HepG2 (cell line): ENCODE results near the gene SRGAP2B. TPM values are rescaled to one million over a fixed set of nuclear protein-coding genes. Genes with fewer than 3 reads are reported as not detected.
"Not testable (repeated sequence)": the region's sequence is repeated elsewhere in the genome, so short reads cannot be mapped to it uniquely, and the experiment has no call there.

Experiments
- ATAC-seq: fragments of 200-7000 bp; cut with Tn5 transposase; 3 replicates; pipeline ENCODE4 v1.9.1; 2020; ENCODE audit warnings: mild to moderate bottlenecking, moderate library complexity
- BruUV-seq: library from RNA; stranded (reverse); fragments of 400-500 nt; replicated peaks from 2 replicates; lab custom pipeline; 2021; lab: Mats Ljungman, UMichigan
- CTCF ChIA-PET: fragments of 300-600 bp; formaldehyde crosslinking; extraction: SDS; loops from one replicate; lab custom pipeline; 2021; ENCODE audit warnings: low total read pairs, inconsistent platforms, low intra/inter-chr PET ratio; lab: Yijun Ruan, JAX
- POLR2A ChIA-PET: fragments of 350-600 bp; sonication (Branson Sonifier 250); formaldehyde crosslinking; loops from one replicate; lab custom pipeline; 2020; ENCODE audit warnings: antibody characterized with exemption, inconsistent platforms; lab: Yijun Ruan, JAX
- DNase-seq: peaks from one replicate; pipeline ENCODE4 v3.0.0-alpha.2; 2015; ENCODE audit warnings: low spot score
- FAIRE-seq: peaks from 3 replicates; lab custom pipeline; 2011; peaks lifted over from hg19 to GRCh38; lab: Jason Lieb, UNC
- H2AFZ ChIP-seq: one replicate; pipeline ENCODE4 v1.6.1; 2011; ENCODE audit warnings: low read length, inconsistent platforms
- H3K27ac ChIP-seq: fragments of 300-600 bp; 3 replicates; pipeline ENCODE4 v1.8.0; 2011; ENCODE audit warnings: mixed run types, mild to moderate bottlenecking, mixed read lengths, low read length, inconsistent platforms; ENCODE audit not compliant: insufficient read depth; ENCODE audit errors: extremely low read length
- H3K27me3 ChIP-seq, 2 experiments: fragments of 200-600 bp in 1 of 2; 2 replicates in 1 of 2; 3 replicates in 1 of 2; pipeline versions ENCODE4 v1.6.0 to v1.8.0; 2011; ENCODE audit warnings: low read length in 2 of 2, mild to moderate bottlenecking in 2 of 2, moderate library complexity in 2 of 2, inconsistent platforms in 1 of 2; ENCODE audit not compliant: insufficient read depth in 2 of 2, control insufficient read depth in 1 of 2
- H3K36me3 ChIP-seq, 2 experiments: fragments of 200-600 bp in 1 of 2; replicated peaks in 1 of 2; 2 replicates in 1 of 2; 3 replicates in 1 of 2; pipeline versions ENCODE4 v1.5.1 to v1.8.0; 2011; ENCODE audit warnings: low read length in 2 of 2, inconsistent platforms in 1 of 2; ENCODE audit not compliant: insufficient read depth in 2 of 2, control insufficient read depth in 1 of 2
- H3K4me1 ChIP-seq: 2 replicates; pipeline ENCODE4 v1.5.1; 2012; ENCODE audit warnings: low read length, inconsistent platforms; ENCODE audit not compliant: insufficient read depth
- H3K4me2 ChIP-seq: 2 replicates; pipeline ENCODE4 v1.6.0; 2011; ENCODE audit warnings: low read depth, low read length, inconsistent platforms
- H3K4me3 ChIP-seq, 3 experiments: fragments of 200-600 bp in 1 of 3; sonication (generic), shearing (Covaris generic) in 1 of 3; replicated peaks in 1 of 3; 2 replicates each; pipeline ENCODE4 v1.5.1; 2011 to 2016; ENCODE audit warnings: low read length in 3 of 3, inconsistent platforms in 2 of 3, low read depth in 2 of 3, mild to moderate bottlenecking in 2 of 3, control low read depth in 1 of 3, mixed read lengths in 1 of 3; ENCODE audit not compliant: insufficient read depth in 1 of 3
- H3K79me2 ChIP-seq: one replicate; pipeline ENCODE4 v1.6.1; 2011; ENCODE audit warnings: low read length, inconsistent platforms; ENCODE audit not compliant: insufficient read depth
- H3K9ac ChIP-seq: 2 replicates; pipeline ENCODE4 v1.6.0; 2011; ENCODE audit warnings: mild to moderate bottlenecking, low read depth, low read length, inconsistent platforms; ENCODE audit not compliant: insufficient read depth
- H3K9me3 ChIP-seq: 2 replicates; pipeline ENCODE4 v1.5.1; 2012; ENCODE audit warnings: mild to moderate bottlenecking, low read length
- H4K20me1 ChIP-seq: 2 replicates; pipeline ENCODE4 v1.6.0; 2011; ENCODE audit warnings: inconsistent platforms, mild to moderate bottlenecking, low read length, moderate library complexity; ENCODE audit not compliant: insufficient read depth
- WGBS: methylation state at CpG from one replicate; pipeline ENCODE4 v1.1.6; 2017; ENCODE audit warnings: low lambda C conversion rate; 5-methylcytosine and 5-hydroxymethylcytosine counted together
- in situ Hi-C: cut with HindIII; loops from 2 replicates; pipeline ENCODE4 v1.10.0; 2017; ENCODE audit warnings: low pct_unique_long_range_greater_than_20kb; ENCODE audit not compliant: extremely low pct_ligation_motif_present
- intact Hi-C: fragments of 100-400 bp; cut with micrococcal nuclease; formaldehyde crosslinking; loops from one replicate; pipeline ENCODE4 v1.10.0; 2022; ENCODE audit not compliant: unreplicated experiment
- polyA plus RNA-seq, 8 experiments: library from polyadenylated mRNA; depleted of rRNA in 3 of 8; stranded (reverse) in 7 of 8; unstranded in 1 of 8; fragments of >200 nt; fragmentation: Illumina TruSeq in 4 of 8; extraction: Trizol in 4 of 8; gene quantifications; 2 replicates each; pipeline versions ENCODE4 v1.2.1 to v1.2.3, GENCODE V29; 2011 to 2016; ENCODE audit warnings: low read depth in 4 of 8, missing spikeins in 1 of 8, mixed read lengths in 1 of 8; ENCODE audit not compliant: insufficient read depth in 1 of 8
- total RNA-seq, 5 experiments: library from RNA; depleted of rRNA; stranded (reverse); fragments of >200 nt; fragmentation: Illumina TruSeq; extraction: Trizol; gene quantifications; 2 replicates each; pipeline ENCODE4 v1.2.3, GENCODE V29; 2016; ENCODE audit warnings: low read depth in 1 of 5

The SRGAP2B gene
- total and polyA plus RNA-seq, 2 of the 13 experiments (the other 11 are each of a cell fraction or from before 2014, with no cell fraction given) = 9.2 to 16.1 TPM

- H2AFZ ChIP-seq, intact Hi-C loops, BruUV-seq, H3K27ac ChIP-seq, FAIRE-seq, H3K4me1 ChIP-seq, DNase-seq, H3K9ac ChIP-seq, H3K36me3 ChIP-seq, H3K79me2 ChIP-seq, H3K9me3 ChIP-seq, H3K4me3 ChIP-seq, H4K20me1 ChIP-seq, CTCF ChIA-PET, POLR2A ChIA-PET, H3K27me3 ChIP-seq, in situ Hi-C loops, ATAC-seq, H3K4me2 ChIP-seq: not testable (repeated sequence)
- no CpG with 5 or more reads among the region's 6 CpGs for WGBS
Measured at GRCh38 chr1:145115587-145116493, 20.7 kb upstream of the SRGAP2B start.

DNA sequence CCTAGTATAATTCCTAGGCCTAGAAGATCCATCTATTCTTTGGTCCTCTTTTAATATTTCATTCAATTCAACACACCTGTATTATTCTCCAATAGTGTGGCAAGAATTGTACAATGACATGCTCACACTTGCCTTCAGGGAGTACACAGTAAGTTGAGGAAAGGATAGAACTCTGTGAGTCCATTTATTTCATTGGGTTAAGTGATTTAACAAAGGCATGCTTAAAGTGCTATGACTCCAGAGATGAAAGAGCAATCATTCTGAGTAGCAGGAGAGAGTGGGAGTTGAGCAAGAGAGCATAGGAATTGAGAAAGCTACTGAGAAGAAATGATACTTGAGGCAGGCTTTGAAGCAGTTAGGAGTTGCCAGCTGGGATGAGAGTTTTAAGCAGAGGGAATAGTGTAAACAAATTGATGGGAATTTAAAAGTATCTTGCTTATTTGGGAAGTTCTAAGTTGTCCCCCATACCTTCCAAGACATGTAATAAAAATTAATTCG lies 19.5 kb upstream of the SRGAP2B start:
- ATAC-seq, H2AFZ ChIP-seq, DNase-seq, H3K4me1 ChIP-seq, H4K20me1 ChIP-seq, H3K79me2 ChIP-seq, FAIRE-seq, H3K9me3 ChIP-seq, intact Hi-C loops, BruUV-seq, H3K27ac ChIP-seq, H3K4me3 ChIP-seq, POLR2A ChIA-PET, H3K27me3 ChIP-seq, CTCF ChIA-PET, H3K4me2 ChIP-seq, H3K36me3 ChIP-seq, H3K9ac ChIP-seq, in situ Hi-C loops: not testable (repeated sequence)
- WGBS = no CpG with 5 or more reads among the region's 1 CpG

DNA sequence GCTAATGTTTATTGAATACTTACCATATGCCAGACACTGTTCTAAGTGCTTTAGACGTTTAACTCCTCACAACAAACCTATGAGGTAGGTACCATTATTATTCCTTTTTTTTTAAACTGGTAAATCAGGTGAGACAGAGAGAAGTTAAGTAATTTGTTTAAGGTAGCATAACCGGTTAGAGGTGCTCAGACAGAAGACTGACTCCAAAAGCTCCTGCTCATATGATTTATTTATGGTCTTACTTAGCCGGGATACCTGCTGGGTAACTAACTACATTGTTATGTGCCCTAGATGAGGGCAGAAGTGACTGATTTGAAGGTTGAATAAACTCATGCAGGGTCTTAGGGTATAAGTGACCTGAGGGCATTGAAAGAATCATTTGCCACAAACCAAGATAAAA lies 17.6 kb upstream of the SRGAP2B start:
- H2AFZ ChIP-seq, ATAC-seq, H3K9ac ChIP-seq, FAIRE-seq, H3K4me2 ChIP-seq, H3K9me3 ChIP-seq, H3K36me3 ChIP-seq, intact Hi-C loops, in situ Hi-C loops, H3K4me1 ChIP-seq, H3K27ac ChIP-seq, DNase-seq, CTCF ChIA-PET, H3K79me2 ChIP-seq, H4K20me1 ChIP-seq, H3K27me3 ChIP-seq, H3K4me3 ChIP-seq, POLR2A ChIA-PET, BruUV-seq: not testable (repeated sequence)
- no CpG with 5 or more reads among the region's 3 CpGs for WGBS

DNA sequence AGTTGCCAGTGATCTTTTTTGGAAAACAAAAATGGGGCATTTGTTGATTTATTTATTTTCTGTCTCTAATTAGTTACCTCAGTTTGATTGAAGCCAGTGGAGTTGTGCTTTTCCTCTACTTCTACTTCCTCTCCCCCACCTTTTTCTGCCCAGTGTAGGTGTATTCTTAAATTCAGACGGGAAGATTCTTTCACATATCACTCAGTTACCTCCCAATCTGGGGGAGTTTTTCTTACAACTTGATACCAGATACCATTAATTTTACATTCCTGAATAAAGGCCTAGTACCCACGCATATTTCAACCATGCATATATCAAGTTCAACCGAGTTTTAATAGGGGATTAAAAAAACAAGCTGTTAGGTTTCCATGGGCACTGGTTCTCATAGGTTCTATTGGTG lies 16.5 kb upstream of the SRGAP2B start:
- H3K9ac ChIP-seq, H3K27me3 ChIP-seq, BruUV-seq, ATAC-seq, H3K4me2 ChIP-seq, H3K9me3 ChIP-seq, H2AFZ ChIP-seq, in situ Hi-C loops, H4K20me1 ChIP-seq, CTCF ChIA-PET, H3K4me3 ChIP-seq, H3K79me2 ChIP-seq, H3K27ac ChIP-seq, intact Hi-C loops, H3K4me1 ChIP-seq, FAIRE-seq, DNase-seq, H3K36me3 ChIP-seq, POLR2A ChIA-PET: not testable (repeated sequence)
- WGBS = no CpG with 5 or more reads among the region's 3 CpGs
